Activated CD8-positive, alpha-beta T cell treated with anti-CD3 and anti-CD28 coated beads for 36 hours (primary cell): ENCODE data around the gene FOXI2. TPM values are rescaled to one million over a fixed set of nuclear protein-coding genes. Genes with fewer than 3 reads are reported as not detected.
A peak's percentile ranks its signal among the peaks of the same experiment; 100 is the strongest.

ENCODE experiments used
- ATAC-seq: fragments of 200-7000 bp; cut with Tn5 transposase; one replicate; pipeline ENCODE4 v1.10.0; 2021; ENCODE audit warnings: mild to moderate bottlenecking, moderate library complexity
- CTCF ChIA-PET: fragments of 350-600 bp; sonication (Branson Sonifier 250); formaldehyde crosslinking; loops from one replicate; lab custom pipeline; 2021; ENCODE audit warnings: antibody characterized with exemption; lab: Charles Lee
- POLR2A ChIA-PET: fragments of 350-600 bp; sonication (Branson Sonifier 250); formaldehyde crosslinking; loops from one replicate; lab custom pipeline; 2021; ENCODE audit warnings: antibody characterized with exemption; lab: Charles Lee
- DNase-seq: peaks from one replicate; pipeline ENCODE4 v3.0.0-alpha.2; 2020
- H3K27ac Mint-ChIP-seq: one replicate; pipeline ENCODE4 v1.8.0; 2021; ENCODE audit warnings: mild to moderate bottlenecking, mixed read lengths
- H3K27me3 Mint-ChIP-seq: one replicate; pipeline ENCODE4 v1.8.0; 2021; ENCODE audit warnings: mixed read lengths
- H3K36me3 Mint-ChIP-seq: one replicate; pipeline ENCODE4 v1.8.0; 2021; ENCODE audit warnings: low read depth, mixed read lengths
- H3K4me1 Mint-ChIP-seq: one replicate; pipeline ENCODE4 v1.8.0; 2021; ENCODE audit warnings: low read depth, mixed read lengths
- H3K4me3 Mint-ChIP-seq: one replicate; pipeline ENCODE4 v1.8.0; 2021; ENCODE audit warnings: mild to moderate bottlenecking, moderate library complexity, mixed read lengths
- H3K9me3 Mint-ChIP-seq: one replicate; pipeline ENCODE4 v1.8.0; 2021; ENCODE audit warnings: mixed read lengths
- intact Hi-C: fragments of 100-400 bp; cut with micrococcal nuclease; formaldehyde crosslinking; loops from one replicate; pipeline ENCODE4 v1.10.0; 2022
- total RNA-seq, 2 experiments: library from RNA; stranded (reverse); gene quantifications; one replicate each; pipeline ENCODE4 v1.2.3, GENCODE V29; 2021
- TF ChIP-seq, protein P1 (sequence below): fragments of 200-600 bp; IDR thresholded peaks from one replicate; pipeline ENCODE4 v1.8.0; 2022; ENCODE audit warnings: antibody characterized with exemption, mild to moderate bottlenecking

Gene FOXI2
- total RNA-seq, 2 experiments from 2014 or later: not detected

DNA sequence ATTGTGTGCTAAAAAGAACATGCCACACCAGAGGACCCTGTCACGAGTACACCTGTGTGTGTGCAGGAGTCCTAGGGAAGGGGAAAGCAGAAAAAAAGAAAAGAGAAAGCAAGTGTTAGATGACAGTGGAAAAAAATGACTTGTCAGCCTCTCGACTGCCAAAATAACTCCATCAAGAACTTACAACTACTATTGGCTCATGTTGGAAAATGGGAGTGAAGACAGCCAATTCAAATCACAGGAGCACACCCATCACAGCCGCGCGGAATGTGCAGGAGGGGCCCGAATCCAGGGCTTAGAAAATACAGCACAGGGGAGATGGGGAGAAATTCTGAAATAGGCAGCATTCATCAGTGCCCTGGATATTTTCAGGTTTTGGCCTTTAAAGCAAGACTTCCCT, 38.1 kb upstream of the FOXI2 start:
- ChIA-PET CTCF (no interaction called here), POLR2A (no interaction called here)
- Mint-ChIP-seq H3K27me3 (peaks cover 9% of the 10 kb centered on the region), H3K4me3 (no peak overlapping the region), H3K27ac (no peak overlapping the region), H3K4me1 (no peaks in the 10 kb centered on the region), H3K36me3 (no peaks in the 10 kb centered on the region), H3K9me3 (peaks cover 1% of the 10 kb centered on the region)
- TF ChIP-seq, protein P1, sequence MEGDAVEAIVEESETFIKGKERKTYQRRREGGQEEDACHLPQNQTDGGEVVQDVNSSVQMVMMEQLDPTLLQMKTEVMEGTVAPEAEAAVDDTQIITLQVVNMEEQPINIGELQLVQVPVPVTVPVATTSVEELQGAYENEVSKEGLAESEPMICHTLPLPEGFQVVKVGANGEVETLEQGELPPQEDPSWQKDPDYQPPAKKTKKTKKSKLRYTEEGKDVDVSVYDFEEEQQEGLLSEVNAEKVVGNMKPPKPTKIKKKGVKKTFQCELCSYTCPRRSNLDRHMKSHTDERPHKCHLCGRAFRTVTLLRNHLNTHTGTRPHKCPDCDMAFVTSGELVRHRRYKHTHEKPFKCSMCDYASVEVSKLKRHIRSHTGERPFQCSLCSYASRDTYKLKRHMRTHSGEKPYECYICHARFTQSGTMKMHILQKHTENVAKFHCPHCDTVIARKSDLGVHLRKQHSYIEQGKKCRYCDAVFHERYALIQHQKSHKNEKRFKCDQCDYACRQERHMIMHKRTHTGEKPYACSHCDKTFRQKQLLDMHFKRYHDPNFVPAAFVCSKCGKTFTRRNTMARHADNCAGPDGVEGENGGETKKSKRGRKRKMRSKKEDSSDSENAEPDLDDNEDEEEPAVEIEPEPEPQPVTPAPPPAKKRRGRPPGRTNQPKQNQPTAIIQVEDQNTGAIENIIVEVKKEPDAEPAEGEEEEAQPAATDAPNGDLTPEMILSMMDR: no peak
- intact Hi-C loops: no loop called here
- ATAC-seq (no peak), DNase-seq (no peak)

DNA sequence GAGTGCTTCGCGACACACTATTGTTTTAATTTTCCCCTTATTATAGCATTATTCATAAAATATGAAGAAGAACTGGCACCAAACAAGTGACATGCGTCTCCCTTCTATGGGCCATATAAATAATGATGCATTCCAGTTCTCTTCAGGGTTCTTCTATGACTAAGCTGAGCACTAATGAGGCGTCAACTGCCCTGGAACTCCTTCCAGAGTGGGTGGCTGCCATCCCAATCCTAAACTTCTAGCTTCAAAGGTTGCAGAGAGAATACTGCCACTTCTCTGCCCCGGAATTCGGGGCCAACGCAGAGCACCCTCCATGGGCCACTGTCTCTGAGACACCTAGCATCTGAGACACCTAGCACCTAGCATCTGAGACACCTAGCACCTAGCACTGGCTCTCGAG, 37.7 kb upstream of the FOXI2 start:
- POLR2A ChIA-PET: no interaction called here
- CTCF ChIA-PET: no interaction called here
- Mint-ChIP-seq H3K27me3 (peaks cover 7% of the 10 kb centered on the region), H3K36me3 (no peaks in the 10 kb centered on the region), H3K4me1 (no peaks in the 10 kb centered on the region), H3K4me3 (no peak overlapping the region), H3K9me3 (peaks cover 3% of the 10 kb centered on the region), H3K27ac (no peak overlapping the region)
- TF ChIP-seq, protein P1: no peak
- intact Hi-C loops: no loop called here
- DNase-seq (no peak), ATAC-seq (no peak)

DNA sequence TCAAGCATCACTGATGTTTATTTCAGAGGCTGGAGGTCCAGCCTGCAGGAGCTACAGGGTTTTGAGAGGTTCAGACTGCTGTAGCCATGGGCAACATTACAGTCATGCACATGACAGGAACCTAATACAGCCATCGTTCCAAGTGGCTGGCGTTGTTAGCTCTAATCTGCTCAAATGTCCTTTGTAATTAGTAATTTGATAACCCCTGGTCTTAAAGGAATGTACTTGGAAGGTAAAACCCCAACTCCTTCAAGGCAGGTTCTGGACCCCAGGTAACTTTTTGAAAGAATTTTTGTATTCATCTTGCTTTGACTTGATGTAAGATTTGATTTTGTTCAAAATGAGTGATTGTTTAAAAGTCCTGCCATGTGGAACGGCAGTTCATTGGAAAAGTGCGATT, 34.7 kb upstream of the FOXI2 start:
- no peak overlapping the region for H3K4me3 Mint-ChIP-seq
- no peak overlapping the region for H3K27ac Mint-ChIP-seq
- DNase-seq: no peak
- ChIA-PET POLR2A (no interaction called here), CTCF (interaction anchor here (1.1 kb wide), 1 partner anchor 152 kb away, joined by 4 read pairs; no protein-coding TSS in a partner anchor)
- intact Hi-C loops: no loop called here
- H3K27me3 Mint-ChIP-seq: peaks cover 11% of the 10 kb centered on the region
- TF ChIP-seq, protein P1: no peak
- no peaks in the 10 kb centered on the region for H3K36me3 Mint-ChIP-seq
- no peak for ATAC-seq
- peaks cover 3% of the 10 kb centered on the region for H3K9me3 Mint-ChIP-seq
- H3K4me1 Mint-ChIP-seq: no peaks in the 10 kb centered on the region

DNA sequence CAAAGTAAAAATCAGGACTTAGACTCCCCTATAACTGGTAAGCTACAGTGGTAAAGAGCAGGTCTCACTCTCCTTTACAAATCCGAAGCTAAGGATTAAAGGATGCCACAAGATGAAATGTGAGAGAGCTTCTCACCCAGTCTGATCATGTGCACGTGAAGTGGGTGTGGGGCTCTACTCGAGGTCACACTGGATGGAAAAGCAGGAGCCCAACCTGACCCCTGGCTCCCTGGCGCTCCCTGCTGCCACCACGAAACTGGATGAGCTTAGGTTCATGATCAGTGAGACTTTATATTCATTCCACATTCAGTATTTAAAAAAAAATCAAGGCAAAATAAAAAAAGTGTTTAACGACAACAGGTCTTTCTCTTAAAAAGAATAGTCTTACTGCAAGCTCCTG, 21.7 kb upstream of the FOXI2 start:
- Mint-ChIP-seq H3K36me3 (no peaks in the 10 kb centered on the region), H3K27me3 (no peaks in the 10 kb centered on the region), H3K27ac (no peak overlapping the region), H3K9me3 (no peaks in the 10 kb centered on the region), H3K4me1 (no peaks in the 10 kb centered on the region), H3K4me3 (no peak overlapping the region)
- no peak for DNase-seq
- intact Hi-C loops: loop anchor here (5.0 to 10.0 kb wide), 2 partner anchors 137 to 300 kb away; no protein-coding TSS in a partner anchor
- TF ChIP-seq, protein P1: no peak
- ATAC-seq: no peak
- POLR2A ChIA-PET: no interaction called here
- CTCF ChIA-PET: interaction anchor here (0.6 to 2.2 kb wide), 6 partner anchors 41 to 296 kb away, joined by 3 to 29 read pairs (median 3); no protein-coding TSS in a partner anchor

DNA sequence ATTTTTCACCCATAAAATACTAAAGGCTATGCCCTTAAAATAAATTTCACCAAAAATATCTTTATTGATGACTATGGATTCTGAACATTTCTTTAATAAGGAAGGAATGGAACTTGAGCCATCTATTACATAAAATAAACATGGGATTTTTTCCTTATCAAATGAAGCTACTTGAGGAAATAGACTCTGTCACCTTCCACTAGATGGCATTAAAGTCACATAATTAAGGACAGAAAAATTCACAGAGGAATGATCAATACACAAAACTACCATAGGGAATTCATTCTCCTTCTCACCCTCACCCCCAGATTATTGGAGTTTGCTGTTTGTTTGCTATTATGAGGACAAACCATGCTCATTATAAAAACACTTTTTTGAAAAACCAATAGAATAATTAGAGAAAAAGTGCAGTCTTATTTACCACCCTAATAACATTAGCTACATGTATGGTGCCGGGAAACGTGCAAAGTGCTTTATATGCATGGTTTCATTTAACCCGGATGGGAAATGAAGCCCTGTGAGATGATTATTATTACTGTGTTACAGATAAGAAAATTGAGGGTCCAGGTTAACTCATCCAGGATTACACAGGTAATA, 21.1 kb upstream of the FOXI2 start:
- CTCF ChIA-PET: interaction anchor here (0.6 to 2.2 kb wide), 7 partner anchors 21 to 296 kb away, joined by 3 to 29 read pairs (median 3); no protein-coding TSS in a partner anchor
- TF ChIP-seq, protein P1: peak; percentile 31
- POLR2A ChIA-PET: no interaction called here
- H3K27ac Mint-ChIP-seq: no peak overlapping the region
- H3K4me3 Mint-ChIP-seq: no peak overlapping the region
- no peak for ATAC-seq
- H3K36me3 Mint-ChIP-seq: no peaks in the 10 kb centered on the region
- no peaks in the 10 kb centered on the region for H3K9me3 Mint-ChIP-seq
- intact Hi-C loops: loop anchor here (5.0 to 10.0 kb wide), 2 partner anchors 136 to 299 kb away; no protein-coding TSS in a partner anchor
- H3K27me3 Mint-ChIP-seq: no peaks in the 10 kb centered on the region
- no peak for DNase-seq
- H3K4me1 Mint-ChIP-seq: no peaks in the 10 kb centered on the region
